Nephron progenitor cell (in vitro differentiated cells): ENCODE data around the gene SDF2.
A peak's percentile ranks its signal among the peaks of the same experiment; 100 is the strongest.

Experiments used
- DNase-seq: peaks from one replicate; pipeline ENCODE4 v3.0.0; 2021
- H3K27ac Mint-ChIP-seq: 2 replicates; pipeline ENCODE4 v1.8.0; 2021; ENCODE audit warnings: mild to moderate bottlenecking, moderate library complexity, mixed read lengths
- H3K27me3 Mint-ChIP-seq: 2 replicates; pipeline ENCODE4 v1.8.0; 2021; ENCODE audit warnings: mild to moderate bottlenecking, low read depth, mixed read lengths; ENCODE audit not compliant: poor library complexity
- H3K36me3 Mint-ChIP-seq: 2 replicates; pipeline ENCODE4 v1.8.0; 2021; ENCODE audit warnings: low read depth, mixed read lengths
- H3K4me1 Mint-ChIP-seq: 2 replicates; pipeline ENCODE4 v1.8.0; 2021; ENCODE audit warnings: mixed read lengths
- H3K4me3 Mint-ChIP-seq: 2 replicates; pipeline ENCODE4 v1.8.0; 2021; ENCODE audit warnings: mild to moderate bottlenecking, moderate library complexity, mixed read lengths
- H3K9me3 Mint-ChIP-seq: 2 replicates; pipeline ENCODE4 v1.8.0; 2021; ENCODE audit warnings: mild to moderate bottlenecking, moderate library complexity, mixed read lengths
- TF ChIP-seq, protein P1 (sequence below): fragments of 200-600 bp; sonication (generic); IDR thresholded peaks from 2 replicates; pipeline ENCODE4 v1.5.0; 2021; ENCODE audit warnings: antibody characterized with exemption

The SDF2 gene

DNA sequence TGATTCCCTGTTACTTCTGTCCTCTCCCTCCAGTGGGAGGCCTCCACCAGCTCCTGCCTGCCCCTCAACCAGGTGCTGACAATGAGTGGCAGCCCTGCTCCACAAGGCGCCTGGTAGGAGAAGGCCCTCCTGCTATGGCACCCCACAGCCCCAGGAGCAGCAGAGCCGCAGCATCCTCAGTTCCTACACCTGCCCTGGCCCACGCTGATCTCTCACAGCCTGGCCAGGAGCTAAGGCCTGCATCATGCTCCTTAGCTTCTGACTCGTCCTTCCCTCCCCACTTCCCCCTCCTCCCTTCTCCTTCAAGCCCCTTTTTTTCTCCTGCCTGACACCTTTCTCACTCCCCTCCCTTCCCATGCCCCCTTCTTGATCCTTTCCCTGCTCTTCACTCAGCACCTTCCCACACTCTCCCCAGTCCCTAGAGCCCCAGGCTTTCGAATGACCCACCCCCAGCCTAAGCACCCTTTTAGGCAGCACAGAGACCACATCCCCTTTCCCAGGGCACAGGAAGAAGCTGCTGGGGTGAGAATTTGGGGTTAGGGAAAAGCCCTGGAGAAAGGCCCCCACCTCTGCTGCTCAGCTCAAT lies 43.5 kb upstream of the SDF2 start:
- Mint-ChIP-seq H3K36me3 (peaks cover 26% of the 10 kb centered on the region), H3K9me3 (no peaks in the 10 kb centered on the region), H3K4me3 (no peak overlapping the region), H3K27me3 (peaks cover 3% of the 10 kb centered on the region), H3K4me1 (peaks cover 25% of the 10 kb centered on the region), H3K27ac (peak overlapping the region; percentile 91)
- TF ChIP-seq, protein P1, sequence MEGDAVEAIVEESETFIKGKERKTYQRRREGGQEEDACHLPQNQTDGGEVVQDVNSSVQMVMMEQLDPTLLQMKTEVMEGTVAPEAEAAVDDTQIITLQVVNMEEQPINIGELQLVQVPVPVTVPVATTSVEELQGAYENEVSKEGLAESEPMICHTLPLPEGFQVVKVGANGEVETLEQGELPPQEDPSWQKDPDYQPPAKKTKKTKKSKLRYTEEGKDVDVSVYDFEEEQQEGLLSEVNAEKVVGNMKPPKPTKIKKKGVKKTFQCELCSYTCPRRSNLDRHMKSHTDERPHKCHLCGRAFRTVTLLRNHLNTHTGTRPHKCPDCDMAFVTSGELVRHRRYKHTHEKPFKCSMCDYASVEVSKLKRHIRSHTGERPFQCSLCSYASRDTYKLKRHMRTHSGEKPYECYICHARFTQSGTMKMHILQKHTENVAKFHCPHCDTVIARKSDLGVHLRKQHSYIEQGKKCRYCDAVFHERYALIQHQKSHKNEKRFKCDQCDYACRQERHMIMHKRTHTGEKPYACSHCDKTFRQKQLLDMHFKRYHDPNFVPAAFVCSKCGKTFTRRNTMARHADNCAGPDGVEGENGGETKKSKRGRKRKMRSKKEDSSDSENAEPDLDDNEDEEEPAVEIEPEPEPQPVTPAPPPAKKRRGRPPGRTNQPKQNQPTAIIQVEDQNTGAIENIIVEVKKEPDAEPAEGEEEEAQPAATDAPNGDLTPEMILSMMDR = no peak
- DNase-seq = no peak

DNA sequence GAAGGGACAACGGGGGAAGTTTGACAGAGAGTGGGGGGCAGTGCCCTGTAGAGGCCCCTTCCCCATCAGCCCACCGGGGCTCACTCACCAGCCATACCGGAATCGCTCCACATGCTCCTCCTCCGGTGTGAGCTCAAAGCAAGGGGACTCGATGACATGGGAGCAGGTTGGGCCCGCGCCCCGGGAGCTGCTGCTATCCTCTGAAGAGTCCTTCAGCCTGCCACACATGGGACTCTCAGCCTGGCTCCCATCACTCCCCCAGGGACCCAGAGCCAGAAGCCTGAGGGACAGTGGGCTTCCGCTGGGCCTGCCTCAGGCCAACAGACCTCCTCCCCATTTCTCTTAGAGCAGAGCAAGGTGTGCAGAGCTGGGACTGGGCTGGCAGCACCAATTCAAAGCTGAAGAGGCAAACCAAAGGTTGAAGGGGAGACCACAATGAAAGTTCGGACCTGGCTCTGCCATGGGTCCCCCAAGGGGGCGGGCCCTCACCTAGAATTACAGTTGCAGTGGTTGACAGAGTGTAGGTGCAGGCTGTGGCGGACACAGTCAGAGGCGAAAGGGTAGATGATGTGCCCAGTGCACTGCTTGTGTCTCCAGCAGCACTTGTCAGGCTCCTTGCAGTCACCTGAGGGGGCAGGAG lies 42.6 kb upstream of the SDF2 start:
- Mint-ChIP-seq H3K27me3 (peaks cover 3% of the 10 kb centered on the region), H3K36me3 (peaks cover 35% of the 10 kb centered on the region), H3K9me3 (no peaks in the 10 kb centered on the region), H3K27ac (peak overlapping the region; percentile 91), H3K4me1 (peaks cover 21% of the 10 kb centered on the region), H3K4me3 (no peak overlapping the region)
- TF ChIP-seq, protein P1 = no peak
- no peak for DNase-seq

DNA sequence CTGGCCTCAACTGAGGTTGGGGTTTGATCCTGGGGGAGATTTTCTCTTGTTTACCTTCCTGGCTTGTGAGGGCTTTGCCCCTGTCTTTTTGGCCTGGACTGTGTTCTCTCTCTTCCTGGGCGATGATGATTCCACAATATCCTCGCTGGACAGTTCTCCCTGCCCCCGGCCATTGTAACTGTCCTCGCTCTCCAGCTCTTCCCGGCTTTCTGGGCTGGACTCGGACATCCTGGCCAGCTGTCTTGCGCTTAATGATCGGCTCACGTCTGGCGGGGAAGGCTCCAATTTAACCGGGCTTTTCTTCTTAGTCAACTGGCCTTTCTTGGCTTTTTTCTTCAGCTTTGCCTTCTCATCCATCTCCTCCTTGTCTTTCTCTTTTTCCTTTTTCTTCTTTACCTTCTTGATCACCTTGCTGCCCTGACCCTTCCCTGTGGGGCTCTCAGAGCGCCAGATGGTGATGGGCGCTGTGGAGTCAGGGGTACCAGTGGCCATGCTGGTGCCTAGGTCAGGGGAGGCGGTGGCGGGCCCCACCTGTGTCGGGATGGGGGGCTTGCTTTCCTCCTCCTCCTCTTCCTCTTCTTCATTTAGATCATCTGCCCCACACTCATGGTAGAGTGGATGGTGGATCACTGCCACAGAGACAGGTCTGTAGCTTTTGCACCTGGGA lies 42.0 kb upstream of the SDF2 start:
- TF ChIP-seq, protein P1 = no peak
- Mint-ChIP-seq H3K36me3 (peaks cover 41% of the 10 kb centered on the region), H3K27me3 (peaks cover 3% of the 10 kb centered on the region), H3K27ac (peak overlapping the region; percentile 91), H3K9me3 (no peaks in the 10 kb centered on the region), H3K4me1 (peaks cover 21% of the 10 kb centered on the region), H3K4me3 (no peak overlapping the region)
- DNase-seq = no peak

DNA sequence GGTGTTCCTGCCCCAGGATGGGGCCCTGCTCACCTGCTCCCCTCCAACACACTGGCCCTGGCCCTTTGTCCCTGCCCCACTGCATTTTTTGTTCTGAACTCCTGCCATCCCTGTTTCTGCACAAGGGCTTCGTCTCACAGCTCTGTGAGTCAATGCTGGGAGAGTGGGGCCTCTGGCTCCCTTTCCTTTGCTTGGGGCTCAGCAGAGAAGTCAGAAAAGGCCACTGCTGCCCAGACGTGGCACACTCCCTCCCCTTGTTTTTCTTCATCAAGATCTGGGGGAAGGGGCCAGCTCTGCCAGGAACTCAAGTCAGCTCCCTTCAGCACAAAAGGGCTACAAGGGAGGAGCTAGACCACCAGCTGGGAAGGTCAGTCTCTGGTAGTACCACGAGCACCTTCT lies 41.0 kb upstream of the SDF2 start:
- Mint-ChIP-seq H3K4me1 (peaks cover 14% of the 10 kb centered on the region), H3K9me3 (no peaks in the 10 kb centered on the region), H3K27me3 (peaks cover 4% of the 10 kb centered on the region), H3K27ac (peak overlapping the region; percentile 97), H3K36me3 (peaks cover 42% of the 10 kb centered on the region), H3K4me3 (no peak overlapping the region)
- no peak for DNase-seq
- TF ChIP-seq, protein P1 = no peak

DNA sequence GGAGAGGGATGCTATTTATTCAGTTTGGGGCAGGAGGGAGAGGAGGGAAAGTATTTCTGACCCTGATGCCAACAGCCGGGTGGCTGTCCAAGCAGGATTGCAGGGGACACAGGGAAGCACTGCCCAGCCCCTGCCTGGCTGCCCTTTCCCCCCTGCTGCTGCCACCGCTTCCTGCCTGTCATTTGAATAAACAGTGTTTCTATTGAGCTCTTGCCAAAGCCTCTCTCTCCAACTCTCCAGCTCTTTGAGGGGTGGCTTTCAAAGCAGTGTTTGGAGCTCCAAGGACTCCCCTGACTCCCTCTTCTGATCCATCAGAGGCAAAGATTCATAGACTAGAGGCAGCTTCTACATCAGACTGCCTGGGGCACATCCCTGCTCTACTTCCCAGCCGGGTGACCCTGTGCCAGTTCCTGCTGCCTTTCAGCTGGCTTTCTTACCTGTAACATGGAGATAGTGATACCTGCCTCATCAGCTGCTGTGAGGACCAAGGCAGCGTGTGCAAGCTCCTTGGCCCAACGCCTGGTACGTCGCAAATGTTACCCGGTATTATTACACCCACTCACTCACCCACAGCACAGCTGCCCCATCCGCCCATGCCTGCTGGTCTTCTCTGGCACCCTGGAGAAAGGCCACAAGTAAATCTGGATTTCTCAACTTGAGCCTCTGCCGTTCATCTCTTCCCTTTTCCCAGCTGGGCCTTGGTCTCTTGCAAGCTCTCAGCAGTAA lies 40.5 kb upstream of the SDF2 start:
- Mint-ChIP-seq H3K36me3 (peaks cover 47% of the 10 kb centered on the region), H3K27me3 (peaks cover 4% of the 10 kb centered on the region), H3K4me1 (peaks cover 8% of the 10 kb centered on the region), H3K9me3 (no peaks in the 10 kb centered on the region), H3K4me3 (no peak overlapping the region), H3K27ac (peak overlapping the region; percentile 97)
- DNase-seq = no peak
- TF ChIP-seq, protein P1 = no peak
